PC-3 (cell line): ENCODE measurements around the gene PALD1.

Experiments used
- EZH2 ChIP-seq: fragments of 300-600 bp; sonication (generic); IDR thresholded peaks from one replicate; pipeline ENCODE4 v1.6.1; 2017; ENCODE audit warnings: antibody characterized with exemption, mild to moderate bottlenecking, low read length; ENCODE audit not compliant: unreplicated experiment
- EZH2phosphoT487 ChIP-seq: fragments of 300-600 bp; sonication (generic); IDR thresholded peaks from 2 replicates; pipeline ENCODE4 v1.6.1; 2018; ENCODE audit warnings: mild to moderate bottlenecking, antibody characterized with exemption, low read length, borderline replicate concordance
- TF ChIP-seq, protein P1 (sequence below): fragments of 300-600 bp; sonication (generic); conservative IDR thresholded peaks from 2 replicates; pipeline ENCODE4 v1.5.1; 2017; ENCODE audit warnings: antibody characterized with exemption, low read depth, mild to moderate bottlenecking, low read length

DNA sequence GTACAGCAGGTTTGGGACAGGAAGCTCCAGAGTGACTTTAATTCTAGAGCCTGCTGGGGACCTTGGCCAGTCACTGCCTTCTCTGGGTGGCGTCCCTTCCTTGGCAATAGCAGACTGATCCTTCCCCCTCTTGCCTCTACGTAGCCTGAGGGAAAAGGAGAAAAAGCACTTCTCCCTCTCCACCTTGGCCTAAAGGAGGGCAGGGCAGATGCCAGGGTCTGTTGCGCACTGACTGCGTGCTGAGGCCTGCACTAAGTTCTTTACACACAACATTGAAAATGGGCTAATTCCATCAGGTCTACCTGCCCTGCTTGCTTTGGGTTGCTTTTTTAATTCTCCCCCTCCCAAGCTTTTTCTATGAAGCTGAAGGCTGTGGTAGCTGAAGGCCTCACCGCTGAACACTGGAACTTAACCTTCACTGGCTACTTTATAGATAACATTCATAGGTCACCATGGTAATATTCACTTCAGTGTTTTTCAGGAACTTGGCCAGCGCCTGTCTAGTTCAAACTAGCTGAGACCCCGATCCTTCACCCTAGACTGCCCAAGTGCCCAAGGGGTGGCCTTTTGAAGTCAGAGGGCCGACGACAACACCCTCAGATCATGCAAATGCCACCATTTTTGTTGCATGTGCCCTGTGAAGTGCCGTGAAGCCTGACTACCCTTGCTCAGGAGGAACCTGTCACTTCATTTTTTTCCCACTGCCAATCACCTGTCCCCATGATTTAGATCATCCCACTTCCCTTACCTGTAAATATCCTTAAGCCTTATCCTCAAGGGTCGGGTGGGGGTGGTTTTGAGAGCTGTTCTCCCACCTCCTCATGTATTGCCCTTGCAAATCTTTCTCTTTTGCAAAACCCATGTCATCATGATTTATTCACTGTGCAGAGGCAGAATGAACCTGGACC is 95.3 kb downstream of the PALD1 start:
- no peak for TF ChIP-seq EZH2
- TF ChIP-seq, protein P1, sequence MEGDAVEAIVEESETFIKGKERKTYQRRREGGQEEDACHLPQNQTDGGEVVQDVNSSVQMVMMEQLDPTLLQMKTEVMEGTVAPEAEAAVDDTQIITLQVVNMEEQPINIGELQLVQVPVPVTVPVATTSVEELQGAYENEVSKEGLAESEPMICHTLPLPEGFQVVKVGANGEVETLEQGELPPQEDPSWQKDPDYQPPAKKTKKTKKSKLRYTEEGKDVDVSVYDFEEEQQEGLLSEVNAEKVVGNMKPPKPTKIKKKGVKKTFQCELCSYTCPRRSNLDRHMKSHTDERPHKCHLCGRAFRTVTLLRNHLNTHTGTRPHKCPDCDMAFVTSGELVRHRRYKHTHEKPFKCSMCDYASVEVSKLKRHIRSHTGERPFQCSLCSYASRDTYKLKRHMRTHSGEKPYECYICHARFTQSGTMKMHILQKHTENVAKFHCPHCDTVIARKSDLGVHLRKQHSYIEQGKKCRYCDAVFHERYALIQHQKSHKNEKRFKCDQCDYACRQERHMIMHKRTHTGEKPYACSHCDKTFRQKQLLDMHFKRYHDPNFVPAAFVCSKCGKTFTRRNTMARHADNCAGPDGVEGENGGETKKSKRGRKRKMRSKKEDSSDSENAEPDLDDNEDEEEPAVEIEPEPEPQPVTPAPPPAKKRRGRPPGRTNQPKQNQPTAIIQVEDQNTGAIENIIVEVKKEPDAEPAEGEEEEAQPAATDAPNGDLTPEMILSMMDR: no peak
- TF ChIP-seq EZH2phosphoT487: no peak
